ENCODE measurements around the gene SLIT3. TPM values are rescaled to one million over a fixed set of nuclear protein-coding genes. Genes with fewer than 3 reads are reported as not detected.

SLIT3 gene
- total RNA-seq, 1 donor from 2014 or later: 3.5 TPM

GRCh38 chr5:169260896-169261569 lies 39.9 kb downstream of the SLIT3 start:
- ATAC-seq: no peak

- no peak for ATAC-seq
Measured at GRCh38 chr5:169258372-169259000, 42.5 kb downstream of the SLIT3 start.

GRCh38 chr5:169256191-169256590 lies 44.7 kb downstream of the SLIT3 start:
- ATAC-seq: no peak

GRCh38 chr5:169253071-169253470 lies 47.9 kb downstream of the SLIT3 start:
- ATAC-seq: no peak

- no peak for ATAC-seq
Measured at GRCh38 chr5:169251333-169252084, 49.4 kb downstream of the SLIT3 start.

- ATAC-seq: no peak
Measured at GRCh38 chr5:169250887-169251286, 50.1 kb downstream of the SLIT3 start.

- ATAC-seq: no peak
Measured at GRCh38 chr5:169248996-169249395, 51.9 kb downstream of the SLIT3 start.

- ATAC-seq: no peak
Measured at GRCh38 chr5:169248550-169248949, 52.4 kb downstream of the SLIT3 start.

- ATAC-seq: no peak
Measured at GRCh38 chr5:169244812-169245211, 56.1 kb downstream of the SLIT3 start.

- ATAC-seq: no peak
Measured at GRCh38 chr5:169243651-169244422, 57.1 kb downstream of the SLIT3 start.

GRCh38 chr5:169242849-169243186 lies 58.1 kb downstream of the SLIT3 start:
- ATAC-seq: no peak

GRCh38 chr5:169242175-169242848 lies 58.6 kb downstream of the SLIT3 start:
- no peak for ATAC-seq

GRCh38 chr5:169229342-169229892 lies 71.5 kb downstream of the SLIT3 start:
- no peak for ATAC-seq

GRCh38 chr5:169226895-169227294 lies 74.0 kb downstream of the SLIT3 start:
- ATAC-seq: no peak

GRCh38 chr5:169225830-169226356 lies 75.0 kb downstream of the SLIT3 start:
- no peak for ATAC-seq

- no peak for ATAC-seq
Measured at GRCh38 chr5:169223595-169223953, 77.4 kb downstream of the SLIT3 start.

GRCh38 chr5:169222934-169223594 lies 77.9 kb downstream of the SLIT3 start:
- no peak for ATAC-seq

- no peak for ATAC-seq
Measured at GRCh38 chr5:169221519-169221918, 79.4 kb downstream of the SLIT3 start.

GRCh38 chr5:169219961-169220360 lies 81.0 kb downstream of the SLIT3 start:
- no peak for ATAC-seq

GRCh38 chr5:169219351-169219750 lies 81.6 kb downstream of the SLIT3 start:
- no peak for ATAC-seq

- ATAC-seq: no peak
Measured at GRCh38 chr5:169218861-169219260, 82.1 kb downstream of the SLIT3 start.
